GM18868 (cell line): ENCODE data around the gene GATD1.

Source experiments
- ATAC-seq: cut with Tn5 transposase; IDR thresholded peaks from one replicate; pipeline ENCODE4 v1.9.1; 2021; ENCODE audit warnings: mild to moderate bottlenecking, moderate library complexity; ENCODE audit not compliant: unreplicated experiment

The GATD1 gene

GRCh38 chr11:782264-783174, 5.2 kb upstream of the GATD1 start:
- no peak for ATAC-seq

- ATAC-seq = no peak
These were observed 2.8 kb upstream of the GATD1 start for GRCh38 chr11:779955-780532.

- no peak for ATAC-seq
These were observed 2.0 kb upstream of the GATD1 start for GRCh38 chr11:778976-779954.

- ATAC-seq = peak; percentile 28
These were observed 563 bp downstream of the GATD1 start for GRCh38 chr11:776561-777287.

GRCh38 chr11:776263-776560, 1.1 kb downstream of the GATD1 start:
- ATAC-seq = no peak

- no peak for ATAC-seq
These were observed 2.3 kb downstream of the GATD1 start for GRCh38 chr11:774873-775592.

- no peak for ATAC-seq
These were observed 3.5 kb downstream of the GATD1 start for GRCh38 chr11:773830-774229.

- ATAC-seq = no peak
These were observed 3.9 kb downstream of the GATD1 start for GRCh38 chr11:773425-773824.

- ATAC-seq = no peak
These were observed 4.6 kb downstream of the GATD1 start for GRCh38 chr11:772429-773390.

GRCh38 chr11:771617-772204, 5.6 kb downstream of the GATD1 start:
- ATAC-seq = no peak

- ATAC-seq = no peak
These were observed 6.4 kb downstream of the GATD1 start for GRCh38 chr11:770642-771616.

GRCh38 chr11:769887-770641, 7.2 kb downstream of the GATD1 start:
- ATAC-seq = no peak

- no peak for ATAC-seq
These were observed 10.0 kb downstream of the GATD1 start for GRCh38 chr11:767238-767637.

GRCh38 chr11:766936-767210, 10.4 kb downstream of the GATD1 start:
- ATAC-seq = no peak

- ATAC-seq = no peak
These were observed 11.0 kb downstream of the GATD1 start for GRCh38 chr11:766106-766935.

- ATAC-seq = no peak
These were observed 11.5 kb downstream of the GATD1 start for GRCh38 chr11:765802-766091.
